Subcutaneous abdominal adipose tissue (tissue), 5 donors: ENCODE measurements around the gene HYKK.

ENCODE experiments used
- H3K27ac ChIP-seq: one replicate; pipeline ENCODE4 v1.7.0; 2013; ENCODE audit warnings: low read depth, mild to moderate bottlenecking, inconsistent platforms, low read length, moderate library complexity
- H3K27me3 ChIP-seq, 5 donors: one replicate each; pipeline ENCODE4 v1.7.0; 2013; ENCODE audit warnings: low read length in 5 of 5, inconsistent platforms in 1 of 5; ENCODE audit not compliant: control insufficient read depth in 5 of 5, insufficient read depth in 4 of 5
- H3K36me3 ChIP-seq, 5 donors: one replicate each; pipeline ENCODE4 v1.7.0; 2013; ENCODE audit warnings: low read length in 5 of 5; ENCODE audit not compliant: control insufficient read depth in 5 of 5, insufficient read depth in 5 of 5
- H3K4me1 ChIP-seq, 5 donors: one replicate each; pipeline ENCODE4 v1.7.0; 2013; ENCODE audit warnings: low read length in 5 of 5, mild to moderate bottlenecking in 3 of 5, moderate library complexity in 1 of 5; ENCODE audit not compliant: control insufficient read depth in 5 of 5, insufficient read depth in 5 of 5
- H3K4me3 ChIP-seq, 5 donors: one replicate each; pipeline ENCODE4 v1.7.0; 2013; ENCODE audit warnings: low read length in 5 of 5, low read depth in 1 of 5
- H3K9ac ChIP-seq, 5 donors: one replicate each; pipeline ENCODE4 v1.7.0; 2013; ENCODE audit warnings: low read length in 5 of 5, mild to moderate bottlenecking in 4 of 5, moderate library complexity in 3 of 5
- H3K9me3 ChIP-seq, 5 donors: one replicate each; pipeline ENCODE4 v1.7.0; 2013; ENCODE audit warnings: low read length in 5 of 5; ENCODE audit not compliant: control insufficient read depth in 5 of 5
- donor health status: healthy.
- donor health status: healthy.
- donor health status: healthy.
- donor health status: healthy.
- donor health status: healthy.

The HYKK gene

DNA sequence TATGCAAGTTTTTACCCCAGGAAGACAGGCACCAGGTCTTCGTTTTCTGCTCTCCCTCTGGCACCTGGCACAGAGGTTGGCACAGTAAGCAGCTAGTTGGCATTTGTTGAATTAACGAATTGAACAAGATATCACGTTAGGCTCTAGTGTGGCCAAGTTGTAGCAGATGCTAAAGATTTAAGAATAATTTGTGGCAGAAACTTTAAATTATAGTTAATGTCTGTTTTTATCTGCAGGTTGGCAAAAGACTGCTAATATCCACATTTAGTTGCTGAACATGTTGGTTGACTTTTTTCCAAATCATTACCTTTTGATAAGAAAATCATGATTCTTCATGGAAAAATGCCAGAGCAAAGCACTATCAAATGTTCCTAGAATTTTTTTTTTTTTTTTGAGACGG is 66.0 kb downstream of the HYKK start:
- Histone ChIP-seq H3K9ac (no peak overlapping the region), H3K4me1 (no peaks in the 10 kb centered on the region), H3K27me3 (peaks cover 0 to 6% (median 0%) of the 10 kb centered on the region in 5 donors), H3K27ac (no peak overlapping the region), H3K9me3 (no peaks in the 10 kb centered on the region), H3K4me3 (no peak overlapping the region), H3K36me3 (no peaks in the 10 kb centered on the region)

DNA sequence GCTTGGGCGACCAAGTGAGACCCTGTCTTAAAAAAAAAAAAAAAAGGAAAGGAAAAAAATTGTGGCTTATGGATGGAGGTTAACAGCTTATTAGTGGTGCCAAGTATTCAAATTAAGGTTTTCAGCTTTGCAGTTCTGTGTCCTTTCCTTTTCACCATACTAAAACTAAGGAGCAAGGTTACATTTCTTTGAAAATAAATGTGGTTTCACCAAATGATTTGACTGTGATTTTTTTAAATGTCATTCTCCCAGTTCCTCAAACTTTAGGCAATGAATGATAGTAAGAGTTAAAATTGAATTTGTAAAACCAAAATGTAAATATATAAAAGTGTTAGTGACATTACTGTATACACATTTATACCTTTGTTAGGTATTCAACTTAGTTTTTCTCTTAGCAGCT is 67.6 kb downstream of the HYKK start:
- no peak overlapping the region for H3K9ac ChIP-seq

More for the DNA sequence above, 67.6 kb downstream of the HYKK start:
- no peaks in the 10 kb centered on the region for H3K9me3 ChIP-seq
- peaks cover 0 to 6% (median 0%) of the 10 kb centered on the region in 5 donors for H3K27me3 ChIP-seq
- no peaks in the 10 kb centered on the region for H3K36me3 ChIP-seq
- H3K27ac ChIP-seq: no peak overlapping the region
- H3K4me1 ChIP-seq: no peaks in the 10 kb centered on the region
- H3K4me3 ChIP-seq: no peak overlapping the region
